Epithelial cell of esophagus (primary cell): ENCODE results near the gene TTYH1.
A peak's percentile ranks its signal among the peaks of the same experiment; 100 is the strongest.

Source experiments
- DNase-seq: peaks from one replicate; pipeline ENCODE4 v3.0.0; 2010; ENCODE audit warnings: low read depth
- H3K4me3 ChIP-seq: 2 replicates; pipeline ENCODE4 v1.5.1; 2011; ENCODE audit warnings: mild to moderate bottlenecking, low read length, control low read depth
- CTCF ChIP-seq: IDR thresholded peaks from 2 replicates; pipeline ENCODE4 v1.5.1; 2011; ENCODE audit warnings: low read depth, mild to moderate bottlenecking, low read length, control low read depth, inconsistent platforms; ENCODE audit not compliant: insufficient read depth; ENCODE audit errors: missing control alignments

The TTYH1 gene

GRCh38 chr19:54458648-54459281 lies 43.5 kb downstream of the TTYH1 start:
- TF ChIP-seq CTCF = no peak
- DNase-seq = no peak
- H3K4me3 ChIP-seq = no peak overlapping the region

- no peak for DNase-seq
- no peak for TF ChIP-seq CTCF
- H3K4me3 ChIP-seq = no peak overlapping the region
Measured at GRCh38 chr19:54459282-54460229, 44.3 kb downstream of the TTYH1 start.

GRCh38 chr19:54460230-54461005 lies 45.2 kb downstream of the TTYH1 start:
- H3K4me3 ChIP-seq = no peak overlapping the region
- no peak for TF ChIP-seq CTCF
- no peak for DNase-seq

- no peak for DNase-seq
- no peak overlapping the region for H3K4me3 ChIP-seq
- no peak for TF ChIP-seq CTCF
Measured at GRCh38 chr19:54461210-54461609, 45.9 kb downstream of the TTYH1 start.

- no peak overlapping the region for H3K4me3 ChIP-seq
- no peak for TF ChIP-seq CTCF
- no peak for DNase-seq
Measured at GRCh38 chr19:54461613-54462012, 46.3 kb downstream of the TTYH1 start.

- peak overlapping the region; percentile 81 for H3K4me3 ChIP-seq
- DNase-seq = no peak
- TF ChIP-seq CTCF = no peak
Measured at GRCh38 chr19:54462047-54462654, 46.9 kb downstream of the TTYH1 start.
